GM12864 (cell line): ENCODE measurements around the gene ASB1.
"Not testable (repeated sequence)": the region's sequence is repeated elsewhere in the genome, so short reads cannot be mapped to it uniquely, and the experiment has no call there.

Source experiments
- DNase-seq: peaks from one replicate; pipeline ENCODE4 v3.0.0-alpha.2; 2011; ENCODE audit warnings: low read depth
- H3K4me3 ChIP-seq: 2 replicates; pipeline ENCODE4 v1.5.1; 2011; ENCODE audit warnings: mild to moderate bottlenecking, low read depth, low read length, control low read depth
- TF ChIP-seq, protein P1 (sequence below): IDR thresholded peaks from 2 replicates; pipeline ENCODE4 v1.5.1; 2011; ENCODE audit warnings: low read depth, mild to moderate bottlenecking, moderate library complexity, low read length, control low read depth, inconsistent platforms; ENCODE audit errors: missing control alignments

Gene ASB1

DNA sequence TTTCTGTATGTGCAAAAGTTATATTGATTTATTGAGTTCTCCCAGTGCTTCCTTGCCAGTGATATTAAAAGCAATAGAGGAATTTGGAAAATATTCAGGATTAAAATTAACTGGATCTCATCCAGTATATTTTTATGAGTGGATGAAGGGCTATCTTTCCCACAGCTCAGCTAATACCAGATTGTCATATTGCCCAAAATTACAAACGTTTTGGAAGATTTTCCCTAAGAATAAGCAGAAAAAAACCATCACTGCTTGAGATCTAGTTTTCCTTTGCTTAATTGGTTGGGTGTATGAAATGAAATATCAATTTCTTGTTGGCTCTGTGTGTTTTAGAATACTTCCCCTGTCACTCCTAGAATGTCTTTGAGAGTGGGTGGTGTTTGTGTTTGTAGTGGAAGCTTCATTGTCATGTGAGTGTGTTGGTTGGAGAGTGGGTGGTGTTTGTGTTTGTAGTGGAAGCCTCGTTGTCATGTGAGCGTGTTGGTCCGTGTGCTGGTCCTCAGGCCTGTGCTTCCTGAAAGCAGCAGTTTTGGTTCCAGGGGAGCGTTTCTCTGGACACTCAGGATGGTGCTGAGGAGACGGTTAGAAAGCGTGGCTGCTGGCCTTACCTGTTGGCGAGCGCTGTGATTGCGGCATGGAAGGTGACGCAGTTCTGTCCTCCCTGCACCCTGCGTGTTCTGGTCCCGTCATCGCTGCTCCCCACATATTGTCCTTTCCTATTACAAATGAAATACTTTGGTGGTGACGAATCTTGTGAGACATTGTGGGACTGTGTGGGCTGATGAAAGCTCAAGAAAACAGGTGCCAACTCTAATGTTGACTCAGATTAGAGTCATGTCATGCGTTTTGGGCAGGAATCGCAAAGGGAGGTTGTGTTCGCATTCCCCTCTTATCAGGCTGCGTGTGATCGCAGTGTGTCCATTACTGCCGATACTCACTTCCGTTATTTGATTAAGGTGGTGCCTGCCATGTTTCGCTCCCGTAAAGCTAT lies 12.4 kb downstream of the ASB1 start:
- TF ChIP-seq, protein P1, sequence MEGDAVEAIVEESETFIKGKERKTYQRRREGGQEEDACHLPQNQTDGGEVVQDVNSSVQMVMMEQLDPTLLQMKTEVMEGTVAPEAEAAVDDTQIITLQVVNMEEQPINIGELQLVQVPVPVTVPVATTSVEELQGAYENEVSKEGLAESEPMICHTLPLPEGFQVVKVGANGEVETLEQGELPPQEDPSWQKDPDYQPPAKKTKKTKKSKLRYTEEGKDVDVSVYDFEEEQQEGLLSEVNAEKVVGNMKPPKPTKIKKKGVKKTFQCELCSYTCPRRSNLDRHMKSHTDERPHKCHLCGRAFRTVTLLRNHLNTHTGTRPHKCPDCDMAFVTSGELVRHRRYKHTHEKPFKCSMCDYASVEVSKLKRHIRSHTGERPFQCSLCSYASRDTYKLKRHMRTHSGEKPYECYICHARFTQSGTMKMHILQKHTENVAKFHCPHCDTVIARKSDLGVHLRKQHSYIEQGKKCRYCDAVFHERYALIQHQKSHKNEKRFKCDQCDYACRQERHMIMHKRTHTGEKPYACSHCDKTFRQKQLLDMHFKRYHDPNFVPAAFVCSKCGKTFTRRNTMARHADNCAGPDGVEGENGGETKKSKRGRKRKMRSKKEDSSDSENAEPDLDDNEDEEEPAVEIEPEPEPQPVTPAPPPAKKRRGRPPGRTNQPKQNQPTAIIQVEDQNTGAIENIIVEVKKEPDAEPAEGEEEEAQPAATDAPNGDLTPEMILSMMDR: no peak
- no peak for DNase-seq
- no peak overlapping the region for H3K4me3 ChIP-seq

DNA sequence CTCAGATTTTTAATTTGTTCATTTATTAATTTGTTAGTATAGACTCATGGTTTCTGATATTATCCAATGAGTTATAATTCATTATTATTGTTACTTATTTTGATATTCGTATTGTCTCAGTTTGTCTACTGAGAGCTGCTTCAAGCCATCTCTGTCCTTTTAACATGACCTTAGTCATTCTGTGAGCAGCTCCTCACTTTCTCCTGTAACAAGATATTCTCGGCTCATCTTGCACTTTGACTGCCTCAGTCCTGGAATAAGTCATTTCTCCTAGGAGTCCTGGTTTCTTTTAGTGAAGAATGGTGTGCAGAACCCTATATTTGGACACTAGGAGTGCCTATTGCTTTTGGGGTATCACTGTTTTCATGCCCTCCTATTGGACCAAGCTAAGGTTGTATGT lies 13.2 kb downstream of the ASB1 start:
- DNase-seq: no peak
- H3K4me3 ChIP-seq: no peak overlapping the region
- TF ChIP-seq, protein P1: no peak

DNA sequence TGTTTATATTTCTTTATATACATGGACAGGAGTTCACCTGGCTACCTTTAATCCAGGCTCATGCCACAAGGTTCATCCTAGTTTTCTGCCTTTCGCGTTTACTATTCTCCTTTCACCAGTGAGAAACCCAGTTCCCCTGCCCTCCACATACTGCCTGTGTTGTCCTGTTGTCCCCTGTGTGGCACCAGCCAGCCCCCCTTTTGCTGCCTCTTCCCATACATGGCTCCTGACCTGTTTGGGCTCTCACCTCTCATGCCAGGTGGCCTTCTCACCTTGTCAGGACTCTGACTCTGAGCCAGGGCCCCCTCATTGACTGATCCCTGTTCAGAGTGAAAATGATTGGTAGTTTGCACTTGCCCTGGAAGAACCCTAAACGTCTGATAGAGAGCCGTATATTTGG lies 13.6 kb downstream of the ASB1 start:
- no peak for DNase-seq
- H3K4me3 ChIP-seq: no peak overlapping the region
- TF ChIP-seq, protein P1: no peak

DNA sequence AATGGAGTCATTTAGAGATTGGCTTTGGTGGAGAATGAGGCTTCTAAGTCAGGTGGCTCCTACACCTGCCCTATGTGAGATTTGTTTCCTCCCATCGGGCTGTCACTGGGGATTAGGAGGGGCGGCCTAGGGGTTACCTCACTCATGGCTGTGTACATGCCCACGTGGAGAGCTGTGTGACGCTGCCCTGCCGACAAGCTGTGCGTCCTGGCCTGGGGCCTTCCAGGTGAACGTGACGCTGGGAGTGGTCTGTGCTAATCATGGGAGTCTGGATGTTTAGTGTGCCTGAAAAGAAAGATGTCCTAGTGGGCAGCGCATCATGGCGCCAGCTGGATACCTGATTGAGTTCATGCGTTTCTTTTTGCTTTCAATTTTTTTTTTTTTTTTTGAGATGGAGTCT lies 14.0 kb downstream of the ASB1 start:
- DNase-seq: no peak
- H3K4me3 ChIP-seq: no peak overlapping the region
- TF ChIP-seq, protein P1: no peak

DNA sequence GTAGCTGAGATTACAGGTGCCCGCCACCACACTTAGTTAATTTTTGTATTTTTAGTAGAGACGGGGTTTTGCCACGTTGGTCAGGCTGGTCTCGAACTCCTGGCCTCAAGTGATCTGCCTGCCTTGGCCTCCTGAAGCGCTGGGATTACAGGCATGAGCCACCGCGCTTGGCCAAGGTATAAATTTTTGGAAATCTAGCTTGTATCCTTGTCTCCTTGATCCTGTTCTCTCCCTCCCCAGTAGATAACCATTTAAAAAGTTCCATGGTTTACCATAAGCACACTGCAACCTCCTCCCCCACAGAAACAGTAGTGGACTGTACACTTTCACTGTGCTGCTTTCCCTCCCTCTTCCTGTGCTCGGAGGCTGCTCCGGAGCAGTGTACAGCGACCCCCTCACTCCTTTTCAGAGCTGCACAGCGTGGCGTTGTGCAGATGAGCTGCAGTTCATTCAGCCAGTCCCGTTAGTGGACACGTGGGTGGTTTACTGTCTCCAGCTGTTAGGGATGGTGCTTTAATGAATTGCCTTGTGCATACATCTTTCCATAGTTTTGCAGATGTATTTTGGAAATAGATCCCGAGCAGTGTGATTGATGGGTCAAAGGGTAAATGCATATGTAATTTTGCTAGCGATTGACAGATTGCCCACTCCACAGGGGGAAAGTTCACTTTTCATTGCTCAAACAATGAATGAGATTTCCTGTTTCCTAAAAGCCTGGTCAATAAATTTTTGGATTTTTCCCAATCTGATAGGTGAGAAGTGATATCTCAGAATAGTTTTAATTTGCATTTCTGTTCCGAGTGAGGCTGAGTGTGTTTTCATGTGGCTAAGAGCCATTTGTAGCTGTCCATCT lies 14.8 kb downstream of the ASB1 start:
- DNase-seq: no peak
- TF ChIP-seq, protein P1: no peak
- no peak overlapping the region for H3K4me3 ChIP-seq

DNA sequence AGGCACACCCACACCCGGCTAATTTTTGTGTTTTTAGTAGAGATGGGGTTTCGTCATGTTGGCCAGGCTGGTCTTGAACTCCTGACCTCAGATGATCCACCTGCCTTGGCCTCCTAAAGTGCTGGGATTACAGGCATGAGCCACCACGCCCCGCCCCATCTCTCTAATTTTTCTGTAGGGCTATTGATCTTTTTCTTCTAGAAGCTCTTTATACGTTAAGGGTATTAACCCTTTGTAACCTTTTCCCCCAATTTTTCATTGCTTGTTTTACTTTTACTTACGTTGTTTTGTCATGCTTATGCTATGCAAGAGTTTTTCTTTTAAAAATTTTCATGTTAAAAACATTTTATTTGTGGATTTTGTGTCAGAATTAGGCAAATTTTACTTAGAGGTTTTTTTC lies 15.5 kb downstream of the ASB1 start:
- not testable (repeated sequence) for H3K4me3 ChIP-seq, DNase-seq

DNA sequence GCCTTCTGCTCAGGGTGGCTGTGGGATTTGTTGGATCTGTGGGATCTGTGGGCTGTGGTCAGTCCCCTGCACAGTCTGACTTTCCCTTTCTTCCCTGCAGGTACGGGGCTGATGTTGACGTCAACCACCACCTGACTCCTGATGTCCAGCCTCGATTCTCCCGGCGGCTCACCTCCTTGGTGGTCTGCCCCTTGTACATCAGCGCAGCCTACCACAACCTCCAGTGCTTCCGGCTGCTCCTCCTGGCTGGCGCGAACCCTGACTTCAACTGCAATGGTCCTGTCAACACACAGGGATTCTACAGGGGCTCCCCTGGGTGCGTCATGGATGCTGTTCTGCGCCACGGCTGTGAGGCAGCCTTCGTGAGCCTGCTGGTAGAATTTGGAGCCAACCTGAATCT lies 17.5 kb downstream of the ASB1 start:
- TF ChIP-seq, protein P1: no peak
- DNase-seq: no peak

More for the DNA sequence above, 17.5 kb downstream of the ASB1 start:
- H3K4me3 ChIP-seq: no peak overlapping the region
